ENCODE measurements around the gene ABHD18.
A peak's percentile ranks its signal among the peaks of the same experiment; 100 is the strongest.
"Not testable (repeated sequence)": the region's sequence is repeated elsewhere in the genome, so short reads cannot be mapped to it uniquely, and the experiment has no call there.

The ABHD18 gene

DNA sequence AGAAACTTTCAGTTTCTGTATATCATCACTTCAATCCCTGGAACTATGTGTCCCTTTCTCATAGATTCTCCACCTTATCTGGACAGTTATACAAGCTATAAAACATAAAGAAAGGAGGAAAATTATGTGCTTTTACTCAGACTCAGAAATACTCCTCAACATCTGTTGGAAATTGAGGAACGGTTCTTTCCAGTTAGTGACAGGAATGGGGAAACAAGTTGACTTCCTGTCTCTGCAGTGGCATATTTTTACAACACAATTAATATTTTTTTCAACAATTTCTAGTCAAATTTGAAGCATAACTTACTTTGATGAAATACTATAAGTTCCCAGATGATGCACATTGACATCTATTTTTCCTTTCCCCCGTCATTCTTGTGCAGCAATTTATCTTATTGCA, 27.9 kb downstream of the ABHD18 start:
- no peak for DNase-seq (ENCODE audit: low read depth)

GRCh38 chr4:127995776-127996175, 30.6 kb downstream of the ABHD18 start:
- no peak for DNase-seq (ENCODE audit: low read depth)

- DNase-seq (ENCODE audit: low read depth): not testable (repeated sequence)
Observed at GRCh38 chr4:127996521-127996920, 31.3 kb downstream of the ABHD18 start.

GRCh38 chr4:127997534-127998388, 32.6 kb downstream of the ABHD18 start:
- peak; percentile 12 for DNase-seq (ENCODE audit: low read depth)

GRCh38 chr4:128006592-128006991, 41.4 kb downstream of the ABHD18 start:
- DNase-seq (ENCODE audit: low read depth): no peak

DNA sequence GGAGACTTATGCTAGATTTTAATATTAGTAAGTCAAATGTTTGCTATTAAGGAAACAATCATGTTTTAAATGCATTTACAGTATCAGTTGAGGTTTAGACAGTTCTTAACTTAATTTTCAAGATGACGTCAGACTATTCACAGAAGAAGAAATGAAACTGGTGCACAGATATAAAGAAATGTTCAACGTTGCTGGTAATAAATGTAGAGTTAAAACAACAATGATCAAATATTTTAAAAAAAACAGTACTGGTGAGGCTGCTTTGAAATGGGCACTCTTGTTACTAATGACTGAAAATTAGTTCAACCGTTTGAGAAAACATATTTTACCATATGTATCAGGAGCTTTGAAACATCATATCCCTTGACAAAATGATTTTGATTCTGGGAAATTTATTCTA, 44.2 kb downstream of the ABHD18 start:
- no peak for DNase-seq (ENCODE audit: low read depth)

GRCh38 chr4:128025319-128025718, 60.1 kb downstream of the ABHD18 start:
- DNase-seq (ENCODE audit: low read depth): no peak

DNA sequence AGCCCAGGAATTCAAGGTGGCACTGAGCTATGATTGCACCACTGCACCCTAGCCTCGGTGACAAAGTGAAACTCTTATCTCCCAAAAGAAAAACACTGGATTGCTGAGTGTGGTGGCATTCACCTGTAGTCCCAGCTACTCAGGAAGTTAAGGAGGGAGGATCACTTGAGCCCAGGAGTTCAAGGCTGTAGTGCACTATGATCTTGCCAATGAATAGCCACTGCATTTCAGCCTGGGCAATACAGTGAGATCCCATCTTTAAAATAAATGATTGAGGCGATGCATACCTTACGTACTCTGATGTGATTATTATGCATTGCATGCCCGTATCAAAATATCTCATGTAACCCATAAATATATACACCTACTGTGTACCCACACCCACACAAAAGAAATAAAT, 64.7 kb downstream of the ABHD18 start:
- DNase-seq (ENCODE audit: low read depth): no peak

- DNase-seq (ENCODE audit: low read depth): no peak
Observed at GRCh38 chr4:128031756-128032384, 66.7 kb downstream of the ABHD18 start.

DNA sequence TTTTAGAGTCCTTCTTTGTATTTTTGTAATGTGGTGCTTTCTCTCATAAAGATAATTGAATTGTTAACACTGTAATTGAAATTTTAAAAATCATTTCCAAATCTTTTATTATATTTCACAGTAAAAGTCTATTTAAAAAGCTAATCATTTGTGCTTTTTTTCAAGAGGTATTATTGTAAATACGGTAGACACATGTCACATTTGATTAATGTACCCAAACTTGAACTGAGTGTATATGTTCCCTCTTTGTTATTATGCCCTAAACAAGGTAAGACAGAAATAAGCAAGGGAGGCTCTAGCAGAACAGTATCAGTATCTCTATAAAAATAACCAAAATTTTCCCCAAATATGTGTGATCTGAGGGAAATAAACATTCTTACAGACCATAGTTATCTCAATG, 74.4 kb downstream of the ABHD18 start:
- no peak for DNase-seq (ENCODE audit: low read depth)

GRCh38 chr4:128047019-128047418, 81.8 kb downstream of the ABHD18 start:
- DNase-seq (ENCODE audit: low read depth): not testable (repeated sequence)

DNA sequence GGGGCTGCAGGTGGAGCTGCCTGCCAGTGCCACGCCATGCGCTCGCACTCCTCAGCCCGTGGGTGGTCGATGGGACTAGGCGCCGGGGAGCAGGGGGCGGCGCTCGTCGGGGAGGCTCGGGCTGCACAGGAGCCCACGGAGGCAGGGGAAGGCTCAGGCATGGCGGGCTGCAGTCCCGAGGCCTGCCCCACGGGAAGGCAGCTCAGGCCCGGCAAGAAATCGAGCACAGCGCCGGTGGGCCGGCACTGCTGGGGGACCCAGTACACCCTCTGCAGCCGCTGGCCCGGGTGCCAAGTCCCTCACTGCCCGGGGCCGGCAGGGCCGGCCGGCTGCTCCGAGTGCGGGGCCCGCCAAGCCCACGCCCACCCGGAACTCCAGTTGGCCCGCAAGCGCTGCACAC, 82.3 kb downstream of the ABHD18 start:
- not testable (repeated sequence) for DNase-seq (ENCODE audit: low read depth)

- not testable (repeated sequence) for DNase-seq (ENCODE audit: low read depth)
Observed at GRCh38 chr4:128051229-128051628, 86.0 kb downstream of the ABHD18 start.

- not testable (repeated sequence) for DNase-seq (ENCODE audit: low read depth)
Observed at GRCh38 chr4:128054907-128055306, 89.7 kb downstream of the ABHD18 start.

- not testable (repeated sequence) for DNase-seq (ENCODE audit: low read depth)
Observed at GRCh38 chr4:128055441-128056206, 90.4 kb downstream of the ABHD18 start.

- no peak for DNase-seq (ENCODE audit: low read depth)
Observed at GRCh38 chr4:128056396-128056795, 91.2 kb downstream of the ABHD18 start.

DNA sequence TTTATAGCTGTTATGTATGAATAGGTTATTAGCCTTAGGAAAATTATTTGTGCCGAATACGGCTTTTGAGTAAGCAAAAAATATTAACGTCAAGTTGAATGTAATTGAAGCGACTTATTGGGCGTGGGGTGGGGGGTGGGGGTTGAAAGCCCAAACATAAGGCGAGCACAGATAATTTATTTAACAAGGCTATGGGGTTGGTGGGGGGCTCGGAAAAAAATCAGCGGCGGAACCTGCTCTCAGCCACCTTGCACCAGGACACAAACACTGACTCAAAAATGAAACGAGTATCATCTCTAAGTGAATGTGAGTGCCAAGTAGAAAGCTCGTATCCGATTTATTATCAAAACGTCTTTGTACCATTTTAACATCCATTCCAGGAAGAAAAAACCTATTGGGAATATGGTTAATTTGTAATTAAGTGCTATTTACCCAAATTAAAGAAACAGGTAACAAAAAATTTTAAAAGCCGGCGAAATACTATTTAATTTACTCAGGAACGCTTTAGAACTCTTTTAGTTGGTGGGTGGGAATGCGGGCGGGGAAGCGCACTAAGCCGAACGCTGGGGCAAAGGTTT, 95.0 kb downstream of the ABHD18 start:
- DNase-seq (ENCODE audit: low read depth): no peak

DNA sequence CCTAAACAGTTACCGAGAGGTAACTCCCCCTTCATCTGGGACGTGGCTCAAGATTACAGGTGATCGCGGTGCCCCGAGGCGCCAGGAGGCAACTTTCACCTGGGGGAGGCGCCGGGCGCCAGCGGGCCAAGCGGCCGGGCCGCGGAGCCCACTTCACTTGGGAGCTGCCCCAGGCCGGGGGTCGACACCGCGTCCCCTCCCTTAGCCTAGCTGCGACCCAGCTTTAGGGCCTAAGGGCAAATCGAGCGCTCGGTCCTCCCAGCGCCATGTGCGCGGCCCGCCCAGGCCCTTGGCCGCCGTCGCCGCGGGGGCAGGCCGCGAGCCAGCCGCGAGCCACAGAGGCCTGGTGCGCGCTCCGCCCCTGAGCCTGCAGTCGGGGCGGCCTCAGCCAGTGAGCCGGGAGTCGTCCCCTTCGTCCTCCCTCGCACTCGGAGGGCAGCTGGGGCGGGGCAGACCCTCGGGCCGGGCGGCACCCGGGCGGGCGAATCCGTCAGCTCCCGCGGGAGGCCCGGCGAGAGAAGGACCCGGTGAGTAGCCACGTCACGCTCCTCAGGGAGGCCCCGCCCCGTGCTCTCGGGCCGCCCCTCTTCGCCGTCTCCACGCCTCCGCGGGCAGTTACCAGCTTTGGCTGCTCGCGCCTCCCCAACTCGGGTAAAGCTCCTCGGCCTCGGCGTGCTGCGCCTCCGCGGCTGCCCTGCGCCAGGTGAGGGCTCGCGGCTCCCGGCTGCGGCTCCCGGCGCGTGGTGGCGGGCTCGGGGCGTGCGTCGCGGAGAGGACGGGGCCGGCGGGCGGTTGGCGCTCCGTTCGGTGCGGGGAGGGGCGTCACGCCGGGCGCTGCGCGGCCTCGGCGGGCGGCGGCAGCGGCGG, 95.7 kb downstream of the ABHD18 start, which contains the start of gene LARP1B:
Gene LARP1B, plus strand, starts transcription at position 614 of the 867 bp plus-strand sequence. CDS start 13,640 bp downstream, outside the sequence.
- peak; percentile 94 for DNase-seq (ENCODE audit: low read depth)

DNA sequence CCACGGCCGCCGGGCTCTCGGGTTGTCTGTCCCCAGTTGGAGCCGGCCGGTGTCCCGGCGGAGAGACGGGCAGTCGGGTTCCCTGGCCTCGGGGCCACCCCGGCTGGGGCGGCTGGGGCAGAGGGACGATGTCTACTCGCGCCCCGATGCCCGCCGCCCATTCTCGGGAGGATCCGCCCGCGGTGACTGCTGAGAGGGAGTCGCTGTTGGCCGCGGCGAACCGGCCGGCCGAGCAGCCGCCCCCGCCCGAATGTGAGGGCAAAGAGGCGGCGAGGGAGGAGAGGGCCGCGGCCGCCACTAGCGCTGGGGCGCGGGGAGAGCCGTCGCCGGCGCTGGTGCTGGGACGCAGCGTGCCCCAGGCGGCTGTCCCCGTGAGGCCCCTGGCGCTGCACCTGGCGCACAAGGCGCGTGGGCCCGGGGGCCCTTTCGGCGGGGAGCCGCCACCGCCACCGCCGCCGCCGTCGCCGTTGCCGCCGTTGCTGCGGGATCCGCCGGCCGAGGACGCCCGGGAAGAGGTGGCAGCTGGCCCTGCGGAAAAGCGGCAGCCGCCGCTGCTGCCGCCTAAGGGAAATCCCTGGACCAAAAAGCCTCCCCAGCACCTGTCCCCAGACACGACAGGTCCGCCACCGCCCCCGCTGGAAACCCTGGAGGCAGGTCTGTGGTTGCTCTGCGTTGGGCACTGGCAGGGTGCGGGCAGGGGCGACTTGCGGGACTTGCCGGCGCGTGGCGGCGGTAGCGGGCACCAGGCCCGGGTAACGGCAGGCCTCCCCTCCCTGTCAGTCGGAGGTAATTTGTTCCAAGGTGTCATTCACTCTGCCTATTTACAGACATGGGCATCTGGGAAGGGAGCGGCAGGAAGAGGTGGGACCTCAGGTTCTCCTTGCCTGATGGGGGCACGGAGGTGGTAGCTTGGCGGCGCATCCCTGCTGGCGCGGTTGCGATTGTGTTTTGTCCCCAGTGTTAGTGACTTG, 96.6 kb downstream of the ABHD18 start:
- peak; percentile 50 for DNase-seq (ENCODE audit: low read depth)

GRCh38 chr4:128066453-128066820, 101.2 kb downstream of the ABHD18 start:
- DNase-seq (ENCODE audit: low read depth): not testable (repeated sequence)

Measured in activated T-cell treated with anti-CD3 and anti-CD28 coated beads for 48 hours (primary cell).